CD4-positive, alpha-beta T cell treated with Interleukin-2 at 100 ng/mL for 4 hours (primary cell): ENCODE data around the gene RPS2.

Experiments
- DNase-seq: peaks from one replicate; pipeline ENCODE4 v3.0.0-alpha.2; 2020; ENCODE audit warnings: low spot score

The RPS2 gene

GRCh38 chr16:1998852-1999801 is 34.5 kb upstream of the RPS2 start:
- no peak for DNase-seq

GRCh38 chr16:1998360-1998835 is 33.8 kb upstream of the RPS2 start:
- DNase-seq = no peak

- no peak for DNase-seq
Observed at GRCh38 chr16:1997494-1998359, 33.1 kb upstream of the RPS2 start.

- DNase-seq = no peak
Observed at GRCh38 chr16:1993731-1994131, 29.1 kb upstream of the RPS2 start.

GRCh38 chr16:1992704-1993317 is 28.2 kb upstream of the RPS2 start:
- DNase-seq = no peak

- peak; percentile 97 for DNase-seq
Observed at GRCh38 chr16:1991948-1992703, 27.5 kb upstream of the RPS2 start.

- no peak for DNase-seq
Observed at GRCh38 chr16:1991588-1991947, 26.9 kb upstream of the RPS2 start.

- DNase-seq = peak; percentile 66
Observed at GRCh38 chr16:1991135-1991551, 26.5 kb upstream of the RPS2 start.

GRCh38 chr16:1990351-1991134 is 25.9 kb upstream of the RPS2 start:
- peak; percentile 42 for DNase-seq

- DNase-seq = no peak
Observed at GRCh38 chr16:1990101-1990350, 25.4 kb upstream of the RPS2 start.

GRCh38 chr16:1989209-1990100 is 24.8 kb upstream of the RPS2 start, which contains the start of gene SYNGR3:
Gene SYNGR3, plus strand, starts transcription at chr16:1989970. Its CDS starts 133 bp downstream, at chr16:1990103.
- DNase-seq = no peak

- no peak for DNase-seq
Observed at GRCh38 chr16:1987198-1987597, 22.6 kb upstream of the RPS2 start.

GRCh38 chr16:1985466-1986150 is 21.0 kb upstream of the RPS2 start:
- no peak for DNase-seq

GRCh38 chr16:1984347-1985225 is 20.0 kb upstream of the RPS2 start:
- no peak for DNase-seq

GRCh38 chr16:1983544-1984346 is 19.1 kb upstream of the RPS2 start, which contains the start of gene GFER:
Gene GFER, plus strand, starts transcription at chr16:1984193. Its CDS starts 26 bp downstream, at chr16:1984219.
- DNase-seq = peak; percentile 75

GRCh38 chr16:1982991-1983543 is 18.4 kb upstream of the RPS2 start:
- DNase-seq = no peak

GRCh38 chr16:1982013-1982433 is 17.4 kb upstream of the RPS2 start:
- DNase-seq = no peak
